Coronary artery (tissue), 2 donors: Measurements from ENCODE around the gene MAS1L.

Experiments
- DNase-seq: peaks from one replicate; pipeline ENCODE4 v3.0.0-alpha.2; 2017; ENCODE audit warnings: low spot score
- H3K27ac ChIP-seq, 2 donors: fragments of 200-600 bp; sonication (generic); one replicate each; pipeline ENCODE4 v1.5.1; 2016 to 2019
- H3K4me3 ChIP-seq: fragments of 200-600 bp; sonication (generic); 2 replicates; pipeline ENCODE4 v1.5.1; 2016; ENCODE audit warnings: mild to moderate bottlenecking, moderate library complexity
- TF ChIP-seq, protein P1 (sequence below): fragments of 200-600 bp; sonication (generic); IDR thresholded peaks from one replicate; pipeline ENCODE4 v1.5.1; 2019; ENCODE audit warnings: antibody characterized with exemption

The MAS1L gene

GRCh38 chr6:29504961-29505360 lies 17.2 kb upstream of the MAS1L start:
- DNase-seq: no peak
- TF ChIP-seq, protein P1, sequence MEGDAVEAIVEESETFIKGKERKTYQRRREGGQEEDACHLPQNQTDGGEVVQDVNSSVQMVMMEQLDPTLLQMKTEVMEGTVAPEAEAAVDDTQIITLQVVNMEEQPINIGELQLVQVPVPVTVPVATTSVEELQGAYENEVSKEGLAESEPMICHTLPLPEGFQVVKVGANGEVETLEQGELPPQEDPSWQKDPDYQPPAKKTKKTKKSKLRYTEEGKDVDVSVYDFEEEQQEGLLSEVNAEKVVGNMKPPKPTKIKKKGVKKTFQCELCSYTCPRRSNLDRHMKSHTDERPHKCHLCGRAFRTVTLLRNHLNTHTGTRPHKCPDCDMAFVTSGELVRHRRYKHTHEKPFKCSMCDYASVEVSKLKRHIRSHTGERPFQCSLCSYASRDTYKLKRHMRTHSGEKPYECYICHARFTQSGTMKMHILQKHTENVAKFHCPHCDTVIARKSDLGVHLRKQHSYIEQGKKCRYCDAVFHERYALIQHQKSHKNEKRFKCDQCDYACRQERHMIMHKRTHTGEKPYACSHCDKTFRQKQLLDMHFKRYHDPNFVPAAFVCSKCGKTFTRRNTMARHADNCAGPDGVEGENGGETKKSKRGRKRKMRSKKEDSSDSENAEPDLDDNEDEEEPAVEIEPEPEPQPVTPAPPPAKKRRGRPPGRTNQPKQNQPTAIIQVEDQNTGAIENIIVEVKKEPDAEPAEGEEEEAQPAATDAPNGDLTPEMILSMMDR: no peak
- no peak overlapping the region for H3K4me3 ChIP-seq
- H3K27ac ChIP-seq: no peak overlapping the region

GRCh38 chr6:29502597-29502996 lies 14.8 kb upstream of the MAS1L start:
- TF ChIP-seq, protein P1: no peak
- Histone ChIP-seq H3K27ac (no peak overlapping the region), H3K4me3 (no peak overlapping the region)
- no peak for DNase-seq

DNA sequence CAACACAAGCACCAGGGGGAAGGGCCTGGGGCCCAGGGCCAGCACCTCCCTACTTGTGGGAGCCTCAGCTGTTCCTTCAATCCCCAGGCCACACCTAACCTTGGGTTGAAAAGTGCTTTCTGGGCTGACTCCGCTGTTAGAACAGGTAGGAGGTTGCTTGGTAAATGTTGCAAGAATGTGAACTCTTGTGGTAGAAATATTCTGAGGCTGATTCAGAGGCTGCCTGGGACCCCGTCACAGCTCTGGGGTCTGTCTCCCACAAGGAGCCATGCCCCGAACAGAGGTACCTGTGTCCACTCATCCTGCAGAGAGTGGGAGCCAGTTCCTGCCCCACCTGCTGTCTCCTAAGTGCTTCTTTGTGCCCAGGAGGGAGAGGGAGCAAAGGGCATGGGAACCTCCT lies 14.4 kb upstream of the MAS1L start:
- H3K4me3 ChIP-seq: no peak overlapping the region
- TF ChIP-seq, protein P1: no peak
- DNase-seq: no peak
- H3K27ac ChIP-seq: no peak overlapping the region

GRCh38 chr6:29501106-29501505 lies 13.3 kb upstream of the MAS1L start:
- DNase-seq: no peak
- TF ChIP-seq, protein P1: no peak

GRCh38 chr6:29500594-29500993 lies 12.8 kb upstream of the MAS1L start:
- no peak for DNase-seq
- no peak overlapping the region for H3K27ac ChIP-seq
- TF ChIP-seq, protein P1: no peak
- no peak overlapping the region for H3K4me3 ChIP-seq

More at GRCh38 chr6:29501106-29501505, 13.3 kb upstream of the MAS1L start:
- H3K27ac ChIP-seq: no peak overlapping the region
- H3K4me3 ChIP-seq: no peak overlapping the region

DNA sequence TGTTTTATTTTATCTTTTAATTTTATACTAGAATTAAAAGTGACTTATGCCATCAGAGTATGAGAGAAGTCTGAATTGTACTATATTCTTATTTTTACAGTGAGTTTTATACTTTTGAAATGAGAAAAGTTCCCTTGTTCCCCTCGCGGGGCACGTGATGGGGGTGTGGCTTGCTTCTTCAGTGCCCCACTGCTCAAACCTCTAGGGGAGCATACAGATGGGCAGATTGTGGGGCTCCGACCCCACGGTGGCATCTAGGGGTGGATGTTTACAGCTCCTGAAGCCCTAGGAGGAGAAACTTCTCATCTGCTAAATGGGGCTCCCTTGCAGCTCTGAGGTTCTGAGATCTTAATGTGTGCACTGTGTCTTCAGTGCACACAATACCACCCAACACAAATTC lies 11.9 kb upstream of the MAS1L start:
- no peak for DNase-seq
- no peak overlapping the region for H3K4me3 ChIP-seq
- TF ChIP-seq, protein P1: no peak
- no peak overlapping the region for H3K27ac ChIP-seq

- TF ChIP-seq, protein P1: no peak
- H3K27ac ChIP-seq: no peak overlapping the region
- no peak overlapping the region for H3K4me3 ChIP-seq
- no peak for DNase-seq
Measured at GRCh38 chr6:29496961-29497360, 9.2 kb upstream of the MAS1L start.
